Suprapubic skin (tissue), 4 donors: ENCODE results near the gene TGFBR2. TPM values are rescaled to one million over a fixed set of nuclear protein-coding genes. Genes with fewer than 3 reads are reported as not detected.
"Not testable (repeated sequence)": the region's sequence is repeated elsewhere in the genome, so short reads cannot be mapped to it uniquely, and the experiment has no call there.

ENCODE experiments used
- DNase-seq, 2 donors: peaks; one replicate each; pipeline ENCODE4 v3.0.0-alpha.2; 2019; ENCODE audit warnings: low spot score in 2 of 2
- H3K27ac ChIP-seq: fragments of 200-600 bp; sonication (generic); one replicate; pipeline ENCODE4 v1.5.1; 2019
- H3K27me3 ChIP-seq: fragments of 200-600 bp; sonication (generic); one replicate; pipeline ENCODE4 v1.5.1; 2019
- H3K36me3 ChIP-seq: fragments of 200-600 bp; sonication (generic); one replicate; pipeline ENCODE4 v1.5.1; 2019
- H3K4me1 ChIP-seq: fragments of 200-600 bp; sonication (generic); one replicate; pipeline ENCODE4 v1.5.1; 2019
- H3K4me3 ChIP-seq: fragments of 200-600 bp; sonication (generic); one replicate; pipeline ENCODE4 v1.5.1; 2019; ENCODE audit warnings: mild to moderate bottlenecking
- H3K9me3 ChIP-seq: fragments of 200-600 bp; sonication (generic); one replicate; pipeline ENCODE4 v1.5.1; 2019
- EP300 ChIP-seq: sonication (generic); formaldehyde crosslinking; IDR thresholded peaks from one replicate; pipeline ENCODE4 v1.6.1; 2017; ENCODE audit warnings: antibody characterized with exemption
- POLR2A ChIP-seq, 2 donors: fragments of 450-650 bp; IDR thresholded peaks; one replicate each; pipeline ENCODE4 v1.6.1; 2017; ENCODE audit warnings: antibody characterized with exemption in 2 of 2, mild to moderate bottlenecking in 2 of 2, moderate library complexity in 2 of 2
- POLR2AphosphoS5 ChIP-seq, 3 donors: sonication (generic); formaldehyde crosslinking; IDR thresholded peaks; one replicate each; pipeline ENCODE4 v1.6.1; 2017; ENCODE audit warnings: antibody characterized with exemption in 3 of 3
- WGBS: methylation state at CpG from one replicate; pipeline ENCODE4 v1.1.5; 2018; 5-methylcytosine and 5-hydroxymethylcytosine counted together
- total RNA-seq, 4 donors: library from RNA; depleted of rRNA; stranded (reverse); fragments of >200 nt; gene quantifications; one replicate each; pipeline ENCODE4 v1.1.0, GENCODE V29; 2016
- TF ChIP-seq, protein P1 (sequence below), 2 donors: fragments of 200-600 bp in 1 of 2; fragments of 450-650 bp in 1 of 2; sonication (generic) in 1 of 2; IDR thresholded peaks; one replicate each; pipeline ENCODE4 v1.5.1; 2016 to 2019; ENCODE audit warnings: antibody characterized with exemption in 2 of 2, mild to moderate bottlenecking in 1 of 2, moderate library complexity in 1 of 2

TGFBR2 gene
- total RNA-seq, 4 donors from 2014 or later = 63.7 to 84.3 (median 83.3) TPM

DNA sequence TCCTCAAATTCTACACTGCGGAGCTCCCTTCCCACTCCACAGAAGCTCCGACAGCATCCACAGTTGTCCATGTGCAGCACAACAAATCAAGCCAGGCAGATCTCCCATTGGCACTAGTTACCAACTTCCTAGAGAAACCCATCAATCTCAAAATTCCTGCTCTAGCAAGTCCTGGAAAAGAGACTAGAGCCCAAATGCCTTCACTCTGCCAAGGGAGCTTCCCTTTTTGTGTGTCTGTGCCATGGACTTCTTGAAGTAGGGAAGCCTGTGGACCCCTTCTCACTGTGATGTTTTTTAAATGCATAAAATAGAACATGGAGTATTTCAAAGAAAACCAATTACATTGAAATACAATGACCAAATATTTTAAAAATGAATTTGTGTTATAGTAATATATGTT lies 59.1 kb downstream of the TGFBR2 start:
- Histone ChIP-seq H3K27me3 (no peaks in the 10 kb centered on the region), H3K9me3 (no peaks in the 10 kb centered on the region), H3K4me1 (peaks cover 33% of the 10 kb centered on the region), H3K27ac (no peak overlapping the region), H3K36me3 (peaks cover 6% of the 10 kb centered on the region), H3K4me3 (no peak overlapping the region)
- TF ChIP-seq POLR2AphosphoS5 (IDR thresholded peaks at IDR 0.05) = no peak
- no peak for TF ChIP-seq EP300
- no peak for TF ChIP-seq POLR2A (IDR thresholded peaks at IDR 0.05)
- WGBS = 85% methylated on average over 2 of the region's 2 CpGs
- DNase-seq = no peak

DNA sequence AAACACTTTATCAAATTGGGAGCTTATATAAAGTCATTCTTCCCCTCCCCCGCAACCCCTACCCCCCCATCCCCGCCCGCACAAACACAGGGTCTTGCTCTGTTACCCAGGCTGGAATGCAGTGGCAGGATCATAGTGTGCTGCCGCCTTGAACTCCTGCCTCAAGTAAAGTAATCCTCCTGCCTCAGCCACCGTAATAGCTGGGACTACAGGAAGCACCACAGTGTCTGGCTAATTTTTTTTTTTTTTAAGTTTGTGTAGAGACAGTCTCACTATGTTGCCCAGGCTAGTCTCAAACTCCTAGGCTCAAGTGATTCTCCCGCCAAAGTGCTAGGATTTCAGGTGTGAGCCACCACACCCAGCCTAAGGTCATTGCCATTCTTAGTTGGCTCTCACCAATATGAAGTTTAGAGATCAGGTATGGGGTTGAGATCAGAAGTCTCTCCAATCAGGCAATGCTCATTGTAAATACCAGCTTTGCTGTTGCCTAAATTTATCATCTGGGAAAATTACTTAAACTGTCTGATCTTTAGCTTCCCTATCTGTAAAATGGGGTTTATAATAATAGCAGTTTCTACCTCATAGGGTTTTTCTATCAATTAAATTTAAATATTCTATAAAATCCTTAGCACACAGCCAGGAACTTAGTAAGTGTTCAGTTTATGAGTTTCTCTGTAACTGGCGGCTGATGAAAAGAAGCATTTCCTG lies 60.3 kb downstream of the TGFBR2 start:
- WGBS = 81% methylated on average over 6 of the region's 7 CpGs
- Histone ChIP-seq H3K9me3 (no peaks in the 10 kb centered on the region), H3K4me3 (no peak overlapping the region), H3K4me1 (peaks cover 30% of the 10 kb centered on the region), H3K27me3 (no peaks in the 10 kb centered on the region), H3K36me3 (peaks cover 10% of the 10 kb centered on the region), H3K27ac (no peak overlapping the region)
- TF ChIP-seq, protein P1, sequence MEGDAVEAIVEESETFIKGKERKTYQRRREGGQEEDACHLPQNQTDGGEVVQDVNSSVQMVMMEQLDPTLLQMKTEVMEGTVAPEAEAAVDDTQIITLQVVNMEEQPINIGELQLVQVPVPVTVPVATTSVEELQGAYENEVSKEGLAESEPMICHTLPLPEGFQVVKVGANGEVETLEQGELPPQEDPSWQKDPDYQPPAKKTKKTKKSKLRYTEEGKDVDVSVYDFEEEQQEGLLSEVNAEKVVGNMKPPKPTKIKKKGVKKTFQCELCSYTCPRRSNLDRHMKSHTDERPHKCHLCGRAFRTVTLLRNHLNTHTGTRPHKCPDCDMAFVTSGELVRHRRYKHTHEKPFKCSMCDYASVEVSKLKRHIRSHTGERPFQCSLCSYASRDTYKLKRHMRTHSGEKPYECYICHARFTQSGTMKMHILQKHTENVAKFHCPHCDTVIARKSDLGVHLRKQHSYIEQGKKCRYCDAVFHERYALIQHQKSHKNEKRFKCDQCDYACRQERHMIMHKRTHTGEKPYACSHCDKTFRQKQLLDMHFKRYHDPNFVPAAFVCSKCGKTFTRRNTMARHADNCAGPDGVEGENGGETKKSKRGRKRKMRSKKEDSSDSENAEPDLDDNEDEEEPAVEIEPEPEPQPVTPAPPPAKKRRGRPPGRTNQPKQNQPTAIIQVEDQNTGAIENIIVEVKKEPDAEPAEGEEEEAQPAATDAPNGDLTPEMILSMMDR (IDR thresholded peaks at IDR 0.05) = no peak
- TF ChIP-seq EP300 = no peak
- DNase-seq = no peak

DNA sequence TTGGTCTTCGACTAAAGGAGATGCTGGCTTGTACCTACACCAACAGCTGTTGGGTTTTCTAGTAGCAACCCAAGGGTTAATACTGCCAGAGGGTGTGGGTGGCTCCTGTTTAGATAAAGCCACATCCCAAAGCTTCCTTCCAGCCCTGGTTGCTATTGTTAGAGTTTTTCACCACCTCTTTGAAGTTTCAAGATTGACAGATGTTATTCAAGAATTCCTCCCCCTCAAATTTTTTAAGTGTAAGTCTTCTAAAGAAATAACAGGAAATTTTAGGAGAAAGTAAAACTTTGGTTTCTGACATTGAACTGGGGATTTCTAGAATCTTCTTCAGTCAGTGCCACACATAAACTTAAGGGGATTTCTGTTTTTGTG lies 60.9 kb downstream of the TGFBR2 start:
- Histone ChIP-seq H3K4me1 (peaks cover 30% of the 10 kb centered on the region), H3K27me3 (no peaks in the 10 kb centered on the region), H3K9me3 (no peaks in the 10 kb centered on the region), H3K27ac (no peak overlapping the region), H3K36me3 (peaks cover 15% of the 10 kb centered on the region), H3K4me3 (no peak overlapping the region)
- DNase-seq = no peak
- 44% methylated on average over 1 of the region's 1 CpG for WGBS
- TF ChIP-seq EP300 = no peak
- TF ChIP-seq POLR2AphosphoS5 (IDR thresholded peaks at IDR 0.05) = no peak
- TF ChIP-seq POLR2A (IDR thresholded peaks at IDR 0.05) = no peak
- TF ChIP-seq, protein P1 (IDR thresholded peaks at IDR 0.05) = no peak

DNA sequence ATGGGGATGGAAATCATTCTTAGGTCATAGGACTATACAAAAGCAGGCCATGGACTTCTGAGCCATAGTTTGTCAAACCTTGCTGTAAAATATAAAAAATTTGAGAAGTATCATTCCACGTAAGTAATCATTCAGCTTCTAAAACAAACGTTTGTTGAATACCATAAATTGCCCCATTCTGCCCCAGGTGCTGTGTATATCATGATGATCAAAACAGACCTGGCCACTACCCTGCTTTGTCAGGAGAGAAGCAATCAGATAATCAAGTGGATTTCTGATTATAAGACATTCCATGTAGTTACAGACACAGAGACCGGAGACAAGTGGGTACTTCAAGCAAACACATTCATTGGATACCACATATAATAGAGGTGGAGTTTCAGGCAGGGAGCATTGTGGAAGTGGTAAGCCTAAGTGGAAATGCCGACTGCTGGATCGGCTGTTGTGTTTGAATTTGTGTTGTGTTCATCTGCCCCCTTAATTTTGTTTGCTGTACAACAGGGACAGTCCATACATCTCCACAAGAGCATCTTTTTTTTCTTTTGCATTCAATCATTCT lies 61.7 kb downstream of the TGFBR2 start:
- H3K27ac ChIP-seq = no peak overlapping the region
- peaks cover 30% of the 10 kb centered on the region for H3K4me1 ChIP-seq

DNA sequence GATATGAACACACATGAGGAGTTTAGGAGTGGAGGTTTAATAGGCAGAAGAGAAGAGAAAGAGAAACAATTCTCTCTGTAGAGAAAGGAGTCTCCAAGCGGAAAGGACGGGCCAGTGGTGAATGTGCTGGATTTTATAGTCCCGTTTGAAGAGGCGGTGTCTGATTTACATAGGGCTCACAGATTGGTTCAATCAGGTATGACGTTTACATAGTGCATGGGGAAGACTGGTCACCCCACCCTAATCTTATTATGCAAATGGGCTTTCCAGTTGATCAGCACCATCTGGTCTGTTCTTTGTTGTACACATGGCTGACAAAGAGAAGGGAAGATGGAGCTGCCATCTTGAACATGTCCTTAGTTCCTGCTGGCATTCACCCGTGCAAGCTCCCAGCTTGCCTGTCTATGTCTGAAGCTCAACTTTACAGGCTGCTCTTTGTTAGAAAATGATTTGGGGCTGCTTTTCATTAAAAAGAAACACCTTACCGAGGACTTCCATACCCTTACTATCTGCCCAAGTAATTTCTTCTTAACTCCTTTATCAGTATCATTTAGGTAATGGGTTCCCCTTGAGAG lies 63.0 kb downstream of the TGFBR2 start:
- WGBS = 95% methylated on average over 7 of the region's 7 CpGs
- DNase-seq, H3K27ac ChIP-seq, H3K27me3 ChIP-seq, H3K9me3 ChIP-seq, H3K4me3 ChIP-seq: not testable (repeated sequence)
- H3K4me1 ChIP-seq = peaks cover 24% of the 10 kb centered on the region
- peaks cover 28% of the 10 kb centered on the region for H3K36me3 ChIP-seq

More for the DNA sequence above, 61.7 kb downstream of the TGFBR2 start:
- no peak for DNase-seq
- H3K36me3 ChIP-seq = peaks cover 22% of the 10 kb centered on the region
- no peak overlapping the region for H3K4me3 ChIP-seq
- no peak for TF ChIP-seq POLR2AphosphoS5 (IDR thresholded peaks at IDR 0.05)
- TF ChIP-seq, protein P1 (IDR thresholded peaks at IDR 0.05) = no peak
- no peak for TF ChIP-seq EP300
- TF ChIP-seq POLR2A (IDR thresholded peaks at IDR 0.05) = no peak
- WGBS = 80% methylated on average over 5 of the region's 5 CpGs
- H3K27me3 ChIP-seq = no peaks in the 10 kb centered on the region
- no peaks in the 10 kb centered on the region for H3K9me3 ChIP-seq

DNA sequence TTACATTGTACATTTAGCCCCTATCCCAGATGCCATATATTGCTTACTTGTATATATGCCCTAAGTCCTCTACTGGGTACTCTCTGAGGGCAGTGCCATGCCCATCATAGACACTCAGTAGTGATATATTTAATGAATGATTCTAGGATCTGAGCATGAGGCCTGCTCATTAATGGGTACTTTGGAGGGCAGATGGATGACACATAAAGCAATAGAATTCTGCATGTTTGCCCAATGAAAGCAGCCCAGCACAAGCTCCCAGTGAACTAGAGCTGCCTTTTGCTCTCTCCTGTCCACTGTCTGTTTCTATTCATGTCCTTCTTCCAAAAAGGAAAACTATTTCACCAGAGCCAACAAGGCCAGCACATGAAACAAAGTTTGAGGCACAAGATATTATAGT lies 63.9 kb downstream of the TGFBR2 start:
- Histone ChIP-seq H3K27ac (no peak overlapping the region), H3K4me1 (peaks cover 16% of the 10 kb centered on the region), H3K9me3 (no peaks in the 10 kb centered on the region), H3K4me3 (no peak overlapping the region), H3K27me3 (no peaks in the 10 kb centered on the region), H3K36me3 (peaks cover 36% of the 10 kb centered on the region)
- TF ChIP-seq POLR2A (IDR thresholded peaks at IDR 0.05) (no peak), EP300 (no peak), POLR2AphosphoS5 (IDR thresholded peaks at IDR 0.05) (no peak)
- TF ChIP-seq, protein P1 (IDR thresholded peaks at IDR 0.05) = no peak
- DNase-seq = no peak
